Ascending aorta (tissue), 2 donors: ENCODE data around the gene ZNF532. TPM values are rescaled to one million over a fixed set of nuclear protein-coding genes. Genes with fewer than 3 reads are reported as not detected.

Experiments
- DNase-seq, 2 donors: peaks; one replicate each; pipeline ENCODE4 v3.0.0-alpha.2; 2019; ENCODE audit warnings: low spot score in 2 of 2
- H3K27ac ChIP-seq, 2 donors: fragments of 200-600 bp; sonication (generic); one replicate each; pipeline ENCODE4 v1.5.1; 2016 to 2017; ENCODE audit warnings: mild to moderate bottlenecking in 1 of 2
- H3K27me3 ChIP-seq: fragments of 200-600 bp; sonication (generic); one replicate; pipeline ENCODE4 v1.5.1; 2017
- H3K36me3 ChIP-seq, 2 donors: fragments of 200-600 bp; sonication (generic); one replicate each; pipeline ENCODE4 v1.5.1; 2016
- H3K4me1 ChIP-seq, 2 donors: fragments of 200-600 bp; sonication (generic); one replicate each; pipeline ENCODE4 v1.5.1; 2016 to 2017; ENCODE audit warnings: mild to moderate bottlenecking in 1 of 2
- H3K4me3 ChIP-seq, 2 donors: fragments of 200-600 bp; sonication (generic); one replicate each; pipeline ENCODE4 v1.5.1; 2016 to 2017; ENCODE audit warnings: mild to moderate bottlenecking in 1 of 2
- H3K9me3 ChIP-seq, 2 donors: fragments of 200-600 bp; sonication (generic); one replicate each; pipeline ENCODE4 v1.5.1; 2016
- CTCF ChIP-seq, 3 experiments: fragments of 200-600 bp in 2 of 3; fragments of 450-650 bp in 1 of 3; sonication (generic) in 2 of 3; IDR thresholded peaks; one replicate each; pipeline ENCODE4 v1.5.1; 2016 to 2019; ENCODE audit warnings: antibody characterized with exemption in 3 of 3, mild to moderate bottlenecking in 1 of 3, moderate library complexity in 1 of 3
- intact Hi-C: fragments of 100-400 bp; cut with DNase I; formaldehyde crosslinking; loops from one replicate; pipeline ENCODE4 v1.15.1; 2023
- total RNA-seq: library from RNA; depleted of rRNA; stranded (reverse); fragments of >200 nt; gene quantifications from one replicate; pipeline ENCODE4 v1.1.0, GENCODE V29; 2016

Gene ZNF532
- total RNA-seq, 1 donor from 2014 or later: 161 TPM

GRCh38 chr18:58838165-58838860 is 26.4 kb upstream of the ZNF532 start:
- Histone ChIP-seq H3K4me3 (no peak overlapping the region), H3K4me1 (peaks cover 0 to 2% of the 10 kb centered on the region in 2 donors), H3K27ac (no peak overlapping the region), H3K9me3 (no peaks in the 10 kb centered on the region), H3K36me3 (no peaks in the 10 kb centered on the region), H3K27me3 (no peaks in the 10 kb centered on the region)
- TF ChIP-seq CTCF (IDR thresholded peaks at IDR 0.05): no peak
- intact Hi-C loops: no loop called here
- no peak for DNase-seq

GRCh38 chr18:58838946-58839345 is 25.7 kb upstream of the ZNF532 start:
- Histone ChIP-seq H3K27ac (no peak overlapping the region), H3K4me1 (peaks cover 0 to 2% of the 10 kb centered on the region in 2 donors), H3K27me3 (no peaks in the 10 kb centered on the region), H3K9me3 (no peaks in the 10 kb centered on the region), H3K36me3 (no peaks in the 10 kb centered on the region), H3K4me3 (no peak overlapping the region)
- TF ChIP-seq CTCF (IDR thresholded peaks at IDR 0.05): no peak
- no peak for DNase-seq
- intact Hi-C loops: no loop called here

- TF ChIP-seq CTCF (IDR thresholded peaks at IDR 0.05): no peak
- Histone ChIP-seq H3K4me1 (peaks cover 0 to 2% of the 10 kb centered on the region in 2 donors), H3K36me3 (no peaks in the 10 kb centered on the region), H3K27me3 (no peaks in the 10 kb centered on the region), H3K27ac (no peak overlapping the region), H3K9me3 (no peaks in the 10 kb centered on the region), H3K4me3 (no peak overlapping the region)
- DNase-seq: no peak
- intact Hi-C loops: no loop called here
Measured at GRCh38 chr18:58842978-58843687, 21.5 kb upstream of the ZNF532 start.

- intact Hi-C loops: no loop called here
- Histone ChIP-seq H3K9me3 (no peaks in the 10 kb centered on the region), H3K27ac (no peak overlapping the region), H3K4me1 (peaks cover 0 to 2% of the 10 kb centered on the region in 2 donors), H3K36me3 (no peaks in the 10 kb centered on the region), H3K4me3 (no peak overlapping the region), H3K27me3 (no peaks in the 10 kb centered on the region)
- DNase-seq: no peak
- no peak for TF ChIP-seq CTCF (IDR thresholded peaks at IDR 0.05)
Measured at GRCh38 chr18:58843688-58844035, 21.0 kb upstream of the ZNF532 start.

- intact Hi-C loops: no loop called here
- no peaks in the 10 kb centered on the region for H3K36me3 ChIP-seq
- no peak overlapping the region for H3K4me3 ChIP-seq
- no peaks in the 10 kb centered on the region for H3K27me3 ChIP-seq
- no peak overlapping the region for H3K27ac ChIP-seq
- no peak for TF ChIP-seq CTCF (IDR thresholded peaks at IDR 0.05)
- DNase-seq: no peak
- peaks cover 0 to 2% of the 10 kb centered on the region in 2 donors for H3K4me1 ChIP-seq
- no peaks in the 10 kb centered on the region for H3K9me3 ChIP-seq
Measured at GRCh38 chr18:58844871-58845270, 19.8 kb upstream of the ZNF532 start.
